Thyroid gland (tissue), 4 donors: Measurements from ENCODE around the gene WFDC9. TPM values are rescaled to one million over a fixed set of nuclear protein-coding genes. Genes with fewer than 3 reads are reported as not detected.
"Not testable (repeated sequence)": the region's sequence is repeated elsewhere in the genome, so short reads cannot be mapped to it uniquely, and the experiment has no call there.

ENCODE experiments used
- DNase-seq, 2 donors: peaks; one replicate each; pipeline ENCODE4 v3.0.0-alpha.2; 2019
- H3K27ac ChIP-seq, 3 donors: fragments of 200-600 bp; sonication (generic); 1 replicate in 2 of 3; 2 replicates in 1 of 3; pipeline ENCODE4 v1.5.1; 2016 to 2019; ENCODE audit warnings: mild to moderate bottlenecking in 1 of 3, moderate library complexity in 1 of 3
- H3K27me3 ChIP-seq: fragments of 200-600 bp; sonication (generic); one replicate; pipeline ENCODE4 v1.5.1; 2019
- H3K36me3 ChIP-seq, 2 donors: fragments of 200-600 bp; sonication (generic); one replicate each; pipeline ENCODE4 v1.5.1; 2016 to 2019
- H3K4me1 ChIP-seq, 2 donors: fragments of 200-600 bp; sonication (generic); one replicate each; pipeline ENCODE4 v1.5.1; 2017 to 2019
- H3K4me3 ChIP-seq, 3 donors: fragments of 200-600 bp; sonication (generic); replicated peaks in 1 of 3; 1 replicate in 2 of 3; 2 replicates in 1 of 3; pipeline ENCODE4 v1.5.1; 2016; ENCODE audit warnings: mild to moderate bottlenecking in 1 of 3
- H3K9me3 ChIP-seq: fragments of 200-600 bp; sonication (generic); one replicate; pipeline ENCODE4 v1.5.1; 2017
- CTCF ChIP-seq, 6 experiments: fragments of 200-600 bp in 3 of 6; fragments of 450-650 bp in 3 of 6; sonication (generic) in 3 of 6; IDR thresholded peaks; one replicate each; pipeline ENCODE4 v1.5.1; 2016 to 2019; ENCODE audit warnings: antibody characterized with exemption in 6 of 6, mild to moderate bottlenecking in 2 of 6, inconsistent platforms in 1 of 6, moderate library complexity in 1 of 6
- POLR2A ChIP-seq, 2 donors: fragments of 450-650 bp; IDR thresholded peaks; one replicate each; pipeline ENCODE4 v1.6.1; 2017; ENCODE audit warnings: antibody characterized with exemption in 2 of 2, mild to moderate bottlenecking in 2 of 2, moderate library complexity in 1 of 2
- WGBS, 2 donors: methylation state at CpG; one replicate each; pipeline ENCODE4 v1.1.5; 2017; 5-methylcytosine and 5-hydroxymethylcytosine counted together
- intact Hi-C: fragments of 100-400 bp; cut with DNase I; formaldehyde crosslinking; loops from one replicate; pipeline ENCODE4 v1.15.1; 2023
- total RNA-seq, 4 donors: library from RNA; depleted of rRNA; stranded (reverse); fragments of >200 nt; gene quantifications; one replicate each; pipeline ENCODE4 v1.2.3, GENCODE V29; 2016

The WFDC9 gene
- not detected for total RNA-seq

GRCh38 chr20:45631184-45631583, at the start of gene WFDC9:
WFDC9 (minus strand) TSS chr20:45631284; CDS start chr20:45610181, 21,103 bp downstream.
- no peak within 1 kb of the TSS for H3K4me3 ChIP-seq
- no peaks in the 10 kb centered on the region for H3K4me1 ChIP-seq
- no peak within 1 kb of the TSS for H3K27ac ChIP-seq
- no peaks in the 10 kb centered on the region for H3K36me3 ChIP-seq
- DNase-seq: no peak
- intact Hi-C loops: no loop called here
- TF ChIP-seq CTCF (IDR thresholded peaks at IDR 0.05) (no peak), POLR2A (IDR thresholded peaks at IDR 0.05) (no peak)
- no peaks in the 10 kb centered on the region for H3K27me3 ChIP-seq
- 52 to 65% methylated on average over 4 of the region's 4 CpGs for WGBS, 2 donors
- H3K9me3 ChIP-seq: no peaks in the 10 kb centered on the region

- H3K36me3 ChIP-seq: no peaks in the 10 kb centered on the region
- no peak overlapping the region for H3K4me3 ChIP-seq
- TF ChIP-seq CTCF (IDR thresholded peaks at IDR 0.05): no peak
- TF ChIP-seq POLR2A (IDR thresholded peaks at IDR 0.05): no peak
- intact Hi-C loops: no loop called here
- no peaks in the 10 kb centered on the region for H3K4me1 ChIP-seq
- H3K27ac ChIP-seq: no peak overlapping the region
- no peak for DNase-seq
- no peaks in the 10 kb centered on the region for H3K27me3 ChIP-seq
- no peaks in the 10 kb centered on the region for H3K9me3 ChIP-seq
These were observed 48.6 kb upstream of the WFDC9 start for GRCh38 chr20:45679650-45680049.

- Histone ChIP-seq H3K4me1 (no peaks in the 10 kb centered on the region), H3K27me3 (no peaks in the 10 kb centered on the region), H3K36me3 (no peaks in the 10 kb centered on the region), H3K4me3 (no peak overlapping the region), H3K9me3 (no peaks in the 10 kb centered on the region), H3K27ac (no peak overlapping the region)
- intact Hi-C loops: no loop called here
- DNase-seq: no peak
- no peak for TF ChIP-seq CTCF (IDR thresholded peaks at IDR 0.05)
- TF ChIP-seq POLR2A (IDR thresholded peaks at IDR 0.05): no peak
These were observed 41.7 kb upstream of the WFDC9 start for GRCh38 chr20:45672765-45673164.

- Histone ChIP-seq H3K9me3 (no peaks in the 10 kb centered on the region), H3K27ac (no peak within 1 kb of the TSS), H3K4me3 (no peak within 1 kb of the TSS), H3K27me3 (no peaks in the 10 kb centered on the region), H3K36me3 (no peaks in the 10 kb centered on the region), H3K4me1 (no peaks in the 10 kb centered on the region)
- TF ChIP-seq CTCF (IDR thresholded peaks at IDR 0.05) (no peak), POLR2A (IDR thresholded peaks at IDR 0.05) (no peak)
- no peak for DNase-seq
- WGBS, 2 donors: 73 to 93% methylated on average over 1 of the region's 1 CpG
- intact Hi-C loops: no loop called here
These were observed 39.1 kb upstream of the WFDC9 start, which contains the start of gene WFDC11 for GRCh38 chr20:45670139-45670538. WFDC11 (minus strand) TSS chr20:45670239; CDS start chr20:45650600, 19,639 bp downstream.

- H3K9me3 ChIP-seq, H3K4me1 ChIP-seq, H3K27ac ChIP-seq, H3K36me3 ChIP-seq, DNase-seq, H3K4me3 ChIP-seq, intact Hi-C loops, H3K27me3 ChIP-seq: not testable (repeated sequence)
- WGBS, 2 donors: 71 to 86% methylated on average over 2 to 3 of the region's 3 CpGs
These were observed 26.0 kb upstream of the WFDC9 start for GRCh38 chr20:45657038-45657437.

GRCh38 chr20:45651726-45652125, 20.6 kb upstream of the WFDC9 start:
- H3K27me3 ChIP-seq, DNase-seq, H3K36me3 ChIP-seq, intact Hi-C loops, H3K4me3 ChIP-seq, H3K9me3 ChIP-seq, H3K27ac ChIP-seq, H3K4me1 ChIP-seq: not testable (repeated sequence)
- WGBS, 2 donors: 79% methylated on average over 7 of the region's 7 CpGs
